ENCODE results near the gene SAC3D1. TPM values are rescaled to one million over a fixed set of nuclear protein-coding genes. Genes with fewer than 3 reads are reported as not detected.
"Not testable (repeated sequence)": the region's sequence is repeated elsewhere in the genome, so short reads cannot be mapped to it uniquely, and the experiment has no call there.

SAC3D1 gene
- total RNA-seq, result 17.0 and 17.5 TPM in 2 replicates

DNA sequence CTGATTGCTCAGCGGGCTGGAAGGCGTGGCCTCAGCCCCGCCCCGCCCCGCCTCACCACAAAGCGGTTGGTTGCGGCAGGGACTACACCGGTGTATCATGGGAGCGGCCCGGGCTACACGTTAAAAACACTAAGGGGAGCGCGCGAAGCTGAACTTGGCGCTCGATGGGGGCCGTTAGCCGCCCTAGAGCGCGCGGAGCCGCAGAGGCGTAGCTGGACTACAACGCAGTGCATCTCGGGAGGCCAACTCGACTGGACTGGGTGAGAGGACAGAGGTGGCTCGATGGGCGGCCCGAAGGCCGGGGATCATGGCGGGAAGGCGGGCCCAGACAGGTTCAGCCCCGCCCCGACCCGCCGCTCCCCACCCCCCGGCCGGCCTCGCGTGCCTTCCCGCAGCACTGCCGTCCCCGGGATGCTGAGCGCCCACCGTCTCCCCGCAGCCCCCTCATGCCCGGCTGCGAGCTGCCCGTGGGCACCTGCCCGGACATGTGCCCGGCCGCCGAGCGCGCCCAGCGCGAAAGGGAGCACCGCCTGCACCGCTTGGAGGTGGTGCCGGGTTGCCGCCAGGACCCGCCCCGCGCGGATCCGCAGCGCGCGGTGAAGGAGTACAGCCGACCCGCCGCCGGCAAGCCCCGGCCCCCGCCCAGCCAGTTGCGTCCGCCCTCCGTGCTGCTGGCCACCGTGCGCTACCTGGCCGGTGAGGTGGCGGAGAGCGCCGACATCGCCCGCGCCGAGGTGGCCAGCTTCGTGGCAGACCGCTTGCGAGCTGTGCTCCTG is at the start of gene SAC3D1:
SAC3D1 (plus strand) TSS at position 364 of the 776 bp plus-strand sequence; CDS start at position 447, 83 bp downstream.
- intact Hi-C loops (cut with micrococcal nuclease), result loop anchor here (1.0 to 2.0 kb wide), 11 partner anchors 14 to 530 kb away; partner anchors contain the start of genes ATG2A, CDCA5, EHD1 and PPP2R5B

DNA sequence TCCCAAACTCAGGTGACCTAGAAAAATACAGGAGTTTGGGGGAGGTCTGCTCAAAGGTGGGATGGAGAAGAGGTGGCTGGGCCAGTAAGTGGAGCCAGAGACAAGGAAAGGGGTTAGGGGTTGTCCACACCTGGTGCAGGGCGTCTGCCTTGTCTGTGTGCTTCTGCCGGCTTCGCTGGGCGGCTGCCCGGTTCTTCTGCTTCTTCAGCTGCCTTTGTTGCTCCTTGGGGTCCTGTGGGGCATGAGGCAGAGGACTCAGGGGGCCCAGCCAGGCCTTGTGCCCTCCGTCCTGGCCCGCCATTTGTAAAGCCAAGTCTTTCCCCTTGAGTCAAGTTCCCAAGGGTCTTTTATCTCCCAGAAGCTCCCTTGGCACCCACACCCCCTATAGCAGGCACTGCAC is 46.7 kb upstream of the SAC3D1 start:
- intact Hi-C loops (cut with micrococcal nuclease), result no loop called here

DNA sequence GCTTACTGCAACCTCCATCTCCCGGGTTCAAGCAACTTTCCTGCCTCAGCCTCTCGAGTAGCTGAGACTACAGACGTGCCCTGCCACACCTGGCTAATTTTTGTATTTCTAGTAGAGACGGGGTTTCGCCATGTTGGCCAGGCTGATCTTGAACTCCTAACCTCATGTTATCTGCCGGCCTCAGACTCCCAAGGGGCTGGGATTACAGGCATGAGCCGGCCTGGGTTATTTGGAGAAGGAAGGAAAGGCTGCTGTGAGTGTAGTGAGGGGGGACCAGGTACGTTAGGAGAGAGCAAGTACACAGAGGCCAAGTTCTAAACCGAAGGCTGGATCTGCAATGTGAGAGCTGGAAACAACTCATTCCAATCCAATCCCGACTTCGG is 44.7 kb upstream of the SAC3D1 start:
- intact Hi-C loops (cut with micrococcal nuclease), result loop anchor here (5.0 kb wide), 1 partner anchor 44 kb away; no protein-coding TSS in a partner anchor

DNA sequence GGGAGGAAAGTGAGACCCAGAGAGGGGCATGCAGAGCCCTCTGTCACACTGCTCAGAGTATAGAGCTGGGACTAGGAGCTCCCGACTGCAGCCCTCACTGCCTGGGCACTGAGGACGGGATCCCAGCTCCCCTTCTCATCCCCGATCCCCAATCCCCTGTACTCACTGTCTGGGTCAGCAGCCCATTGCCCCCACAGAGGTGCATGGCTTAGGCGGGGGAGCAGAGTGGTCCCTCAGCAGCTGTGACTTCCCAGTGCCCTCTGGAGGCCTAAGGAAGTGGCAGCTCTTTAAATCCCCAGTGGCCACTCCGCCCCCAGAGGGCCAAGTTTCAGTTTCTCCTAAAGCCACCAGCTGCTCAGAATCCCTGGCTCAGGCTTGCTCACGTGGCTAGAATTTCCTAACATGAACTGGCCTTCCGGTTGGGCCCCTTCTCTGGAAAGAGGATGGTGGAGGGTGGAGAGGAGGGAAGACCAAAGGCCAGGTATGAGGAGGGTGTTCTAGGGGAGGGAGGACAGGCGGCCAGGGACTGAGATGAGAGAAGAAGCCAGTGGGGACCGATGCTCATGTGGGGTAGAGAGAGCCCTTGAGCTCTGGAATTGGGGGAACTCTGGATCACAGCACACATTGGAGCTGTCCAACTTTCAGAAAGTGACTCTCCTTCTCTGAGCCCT is 44.2 kb upstream of the SAC3D1 start, which contains the start of gene BATF2:
BATF2 (minus strand) TSS at position 262 of the 671 bp plus-strand sequence; CDS start at position 205, 57 bp downstream.
- intact Hi-C loops (cut with micrococcal nuclease), result loop anchor here (5.0 kb wide), 1 partner anchor 45 kb away; no protein-coding TSS in a partner anchor

DNA sequence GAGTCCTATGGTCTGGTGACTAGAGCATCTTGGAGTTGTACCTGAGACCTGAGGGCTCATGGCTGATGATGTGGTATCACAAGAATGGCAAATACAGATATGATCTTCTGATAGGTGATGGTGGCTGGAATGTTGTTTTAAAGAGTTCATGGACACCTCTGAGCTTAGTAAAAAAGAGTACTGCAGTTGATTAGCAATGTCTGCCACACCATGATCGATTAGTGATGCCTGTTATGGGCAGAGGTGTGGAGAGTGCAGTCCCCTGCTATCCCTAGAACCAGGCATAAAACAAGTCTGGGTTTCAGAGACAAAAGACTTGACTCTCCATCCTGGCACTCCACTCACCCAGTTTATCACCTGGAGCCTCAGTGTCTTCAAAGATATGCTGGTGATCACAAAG is 42.9 kb upstream of the SAC3D1 start:
- intact Hi-C loops (cut with micrococcal nuclease), result loop anchor here (5.0 kb wide), 1 partner anchor 46 kb away; no protein-coding TSS in a partner anchor

DNA sequence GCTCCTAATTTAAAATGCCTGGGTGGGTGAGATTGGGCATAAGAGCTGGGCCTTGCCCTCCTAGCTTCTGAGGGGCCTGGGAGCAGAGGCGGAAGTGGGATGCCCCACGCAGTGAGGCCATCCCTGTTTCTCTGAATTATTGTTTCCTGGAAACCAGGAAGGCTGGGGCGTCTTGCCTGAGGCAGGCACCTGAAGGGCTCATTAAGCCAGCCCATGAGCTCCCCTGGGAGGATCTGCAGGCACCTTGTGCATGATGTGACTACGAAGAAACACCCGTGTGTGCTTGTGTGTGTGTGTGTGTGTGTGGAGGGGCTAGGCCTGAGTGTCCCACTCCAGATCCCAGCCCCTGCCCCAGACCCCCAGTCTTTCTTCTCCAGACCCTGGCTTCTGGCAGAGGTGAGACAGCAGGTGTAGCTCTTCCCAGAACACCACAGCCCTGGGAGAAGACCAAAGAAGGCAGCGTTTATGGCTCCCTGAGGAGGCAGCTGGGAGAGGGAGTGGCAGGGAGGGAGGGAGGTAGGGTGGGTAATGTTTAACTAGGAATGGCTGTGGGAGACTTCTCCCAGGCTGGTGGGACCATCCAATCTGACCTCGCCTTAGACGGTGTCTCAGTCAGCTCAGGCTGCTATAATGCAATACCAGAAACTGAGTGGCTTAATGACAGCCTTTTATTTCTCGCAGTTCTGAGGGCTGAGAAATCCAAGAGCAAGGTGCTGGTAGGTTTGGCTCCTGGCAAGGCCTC is 42.1 kb upstream of the SAC3D1 start:
- intact Hi-C loops (cut with micrococcal nuclease), result loop anchor here (5.0 kb wide), 1 partner anchor 47 kb away; no protein-coding TSS in a partner anchor

DNA sequence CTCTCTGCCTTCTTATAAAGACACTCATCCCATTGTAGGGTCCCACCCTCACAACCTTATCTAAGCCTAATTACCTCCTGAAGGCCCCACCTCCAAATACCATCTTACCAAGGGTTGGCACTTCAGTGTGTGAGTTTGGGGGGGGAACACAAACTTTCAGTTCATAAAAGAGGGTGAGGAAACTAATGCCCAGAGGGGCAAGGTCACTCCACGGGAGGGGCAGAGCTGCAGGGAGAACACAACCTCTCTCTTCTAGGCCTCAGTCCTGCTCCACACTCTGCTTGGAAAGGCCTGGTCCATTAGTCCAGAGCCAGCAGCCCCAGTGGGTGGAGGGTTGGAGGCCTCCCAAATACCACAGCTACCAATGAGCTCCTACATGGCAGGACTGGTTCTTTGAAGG is 41.5 kb upstream of the SAC3D1 start:
- intact Hi-C loops (cut with micrococcal nuclease), result loop anchor here (5.0 kb wide), 1 partner anchor 47 kb away; no protein-coding TSS in a partner anchor

DNA sequence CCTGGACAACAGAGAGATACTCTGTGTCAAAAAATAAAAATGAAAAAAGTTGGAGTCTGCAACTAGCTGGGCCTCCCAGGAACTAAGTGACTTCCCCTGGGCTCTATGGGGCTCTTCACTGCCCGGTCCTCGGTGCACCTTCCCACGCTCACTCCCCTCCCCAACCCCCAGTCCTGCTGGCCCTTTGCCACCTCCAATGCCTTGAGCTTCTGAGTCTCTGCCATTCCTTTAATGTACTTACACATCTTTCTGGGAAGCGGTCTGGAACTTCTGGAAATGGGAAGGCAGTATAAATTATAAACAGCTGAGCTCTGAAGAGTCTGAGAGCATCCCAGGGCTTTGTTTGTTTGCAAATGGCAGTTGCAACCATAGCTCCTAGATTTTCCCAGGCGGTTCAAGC is 38.3 kb upstream of the SAC3D1 start:
- intact Hi-C loops (cut with micrococcal nuclease), result no loop called here

DNA sequence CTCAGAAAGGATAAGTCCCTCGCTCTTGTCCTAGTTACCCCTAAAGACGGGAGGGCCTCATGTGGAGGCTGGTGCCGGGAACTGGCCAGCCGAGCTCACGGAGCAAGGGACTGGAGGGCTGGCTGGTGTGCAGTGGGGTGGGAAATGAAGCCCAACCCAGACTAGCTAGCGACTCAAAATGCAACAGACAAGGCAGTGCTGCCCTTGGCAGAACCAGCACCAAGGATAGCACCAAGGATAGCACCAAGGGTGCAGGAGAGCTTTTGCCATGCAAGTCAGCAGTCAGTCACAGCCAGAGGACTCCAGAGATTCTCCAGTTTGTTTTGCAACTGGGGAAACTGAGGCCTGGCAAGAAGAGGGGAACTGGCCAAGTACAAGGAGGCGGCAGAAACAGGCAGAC is 37.7 kb upstream of the SAC3D1 start:
- intact Hi-C loops (cut with micrococcal nuclease), result no loop called here

DNA sequence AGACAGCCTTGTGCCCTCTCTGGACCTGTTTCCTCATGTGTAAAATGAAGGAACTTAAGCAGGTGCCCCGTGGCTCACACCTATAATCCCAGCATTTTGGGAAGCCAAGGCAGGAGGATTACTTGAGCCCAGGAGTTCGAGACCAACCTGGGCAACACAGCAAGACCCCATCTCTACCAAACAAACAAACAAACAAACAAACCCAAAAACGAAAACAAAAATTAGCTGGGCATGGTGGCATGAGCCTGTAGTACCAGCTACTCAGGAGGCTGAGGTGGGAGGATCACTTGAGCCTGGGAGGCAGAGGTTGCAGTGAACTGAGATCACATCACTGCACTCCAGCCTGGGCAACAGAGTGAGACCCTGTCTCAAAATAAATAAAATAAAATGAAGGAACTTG is 37.0 kb upstream of the SAC3D1 start:
- intact Hi-C loops (cut with micrococcal nuclease), result not testable (repeated sequence)

DNA sequence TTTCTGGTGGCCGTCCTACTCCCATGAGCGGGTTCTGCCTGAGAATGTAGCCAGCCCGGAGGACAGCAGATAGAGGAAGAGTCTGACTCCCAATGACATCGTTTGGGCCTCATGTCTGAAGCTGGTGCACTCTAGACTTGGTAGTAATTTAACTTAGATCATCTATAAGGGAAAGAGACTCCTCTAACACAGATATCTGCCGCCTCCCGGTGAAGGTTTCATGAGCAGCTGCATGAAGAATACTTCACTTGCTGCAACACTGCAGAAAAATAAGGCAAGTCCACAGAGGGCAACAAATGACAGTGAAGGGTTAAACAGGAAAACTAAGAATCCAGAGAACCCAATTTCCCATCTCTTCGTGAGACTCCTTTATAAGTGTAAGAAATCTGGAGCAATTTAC is 33.0 kb upstream of the SAC3D1 start:
- intact Hi-C loops (cut with micrococcal nuclease), result no loop called here

DNA sequence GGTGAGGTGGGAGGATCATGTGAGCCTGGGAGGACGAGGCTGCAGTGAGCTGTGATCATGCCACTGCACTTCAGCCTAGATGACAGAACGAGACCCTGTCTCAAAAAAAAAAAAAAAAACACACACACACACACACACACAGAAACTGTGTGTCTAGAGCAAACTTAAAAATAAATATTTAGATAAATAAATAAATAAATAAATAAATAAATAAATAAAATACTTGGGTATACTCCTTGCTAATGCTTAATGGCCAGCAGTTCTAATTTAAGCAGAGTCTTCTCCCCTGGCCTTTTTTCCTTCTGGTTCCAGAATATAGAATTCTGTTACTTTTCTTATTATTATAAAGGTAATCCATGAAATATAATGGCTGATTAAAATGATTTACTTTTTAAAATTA is 32.1 kb upstream of the SAC3D1 start:
- intact Hi-C loops (cut with micrococcal nuclease), result no loop called here

DNA sequence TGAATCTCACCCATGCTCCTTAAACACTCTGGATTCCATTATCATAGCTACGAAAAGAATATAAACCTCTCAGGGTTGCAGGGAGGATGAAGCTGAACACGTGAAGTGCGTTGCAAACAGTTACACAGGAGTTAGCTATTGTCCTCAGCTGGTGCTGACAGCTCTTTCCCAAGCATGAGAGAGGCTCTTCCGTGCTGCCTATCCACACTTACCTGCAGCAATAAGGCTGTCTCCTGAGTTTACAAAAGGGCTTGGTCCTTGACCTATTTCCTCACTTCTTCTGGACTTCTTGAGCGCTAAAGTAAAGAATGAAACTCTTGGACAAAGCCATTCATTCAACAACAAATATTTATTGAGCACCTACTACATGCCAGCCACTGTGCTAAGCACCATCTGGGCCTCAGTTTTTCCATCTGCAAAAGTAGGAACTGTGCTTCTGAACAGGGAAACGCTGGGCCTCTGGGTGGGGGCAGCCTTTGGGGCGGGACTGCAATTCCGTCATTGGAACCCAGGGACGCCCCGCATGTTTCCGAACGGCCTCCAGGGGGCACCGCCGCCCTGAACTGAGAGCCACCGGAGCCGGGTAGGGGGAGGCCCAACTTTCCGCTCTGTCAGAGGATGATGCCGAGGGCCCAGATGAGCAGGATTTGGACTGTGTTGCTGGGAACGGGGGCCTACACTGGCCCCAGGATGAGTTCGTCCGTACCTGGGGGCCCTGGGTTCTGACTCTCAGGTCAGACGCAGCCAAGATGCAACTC is 27.7 kb upstream of the SAC3D1 start:
- intact Hi-C loops (cut with micrococcal nuclease), result loop anchor here (1.0 to 5.0 kb wide), 11 partner anchors 14 to 656 kb away; partner anchors contain the start of genes ATG2A, CDCA5, PPP2R5B and RPS6KA4

DNA sequence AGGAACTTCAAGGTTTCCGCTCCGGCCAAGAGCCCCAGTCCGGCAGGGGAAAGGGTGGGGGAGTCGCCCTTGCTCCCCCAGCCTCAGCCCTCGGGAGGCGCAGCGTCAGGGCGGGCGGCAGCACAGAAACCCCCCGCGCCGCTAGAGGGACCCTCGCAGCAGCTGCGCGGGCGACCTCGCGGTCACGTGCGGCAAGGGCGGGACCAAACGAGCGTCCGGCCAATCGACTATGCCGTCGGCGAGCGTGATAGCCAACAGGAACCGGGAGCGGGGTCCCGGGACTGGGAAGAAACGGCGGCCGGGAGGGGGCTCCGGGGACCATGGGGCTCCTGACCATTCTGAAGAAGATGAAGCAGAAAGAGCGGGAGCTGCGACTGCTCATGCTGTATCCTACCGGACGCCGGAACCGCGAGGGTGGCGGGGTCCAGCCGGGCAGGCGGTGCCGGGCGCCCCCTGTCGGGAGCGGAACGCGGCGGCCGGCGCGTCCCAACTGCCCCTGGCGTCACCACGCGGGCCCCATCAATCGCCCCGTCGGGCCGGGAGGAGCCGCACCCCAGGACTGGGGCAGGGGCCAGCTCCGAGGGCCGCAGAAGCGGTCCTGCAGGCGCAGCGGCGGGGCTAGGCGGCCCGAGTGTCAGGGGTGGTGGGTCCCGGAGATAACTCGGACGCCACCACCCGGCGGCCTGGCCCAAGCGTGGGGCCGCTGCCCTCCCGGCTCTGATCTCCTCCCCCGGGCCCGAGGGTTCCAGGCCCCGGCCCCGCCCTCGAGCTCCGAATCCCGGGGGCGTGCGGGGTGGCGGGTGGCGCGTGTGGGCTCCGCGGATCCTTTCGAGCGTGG is 26.9 kb upstream of the SAC3D1 start, which contains the start of gene ARL2:
ARL2 (plus strand) TSS at position 273 of the 838 bp plus-strand sequence; CDS start at position 321, 48 bp downstream.
- intact Hi-C loops (cut with micrococcal nuclease), result loop anchor here (1.0 to 5.0 kb wide), 12 partner anchors 13 to 657 kb away; partner anchors contain the start of genes ATG2A, CDCA5, FAU and MRPL49

DNA sequence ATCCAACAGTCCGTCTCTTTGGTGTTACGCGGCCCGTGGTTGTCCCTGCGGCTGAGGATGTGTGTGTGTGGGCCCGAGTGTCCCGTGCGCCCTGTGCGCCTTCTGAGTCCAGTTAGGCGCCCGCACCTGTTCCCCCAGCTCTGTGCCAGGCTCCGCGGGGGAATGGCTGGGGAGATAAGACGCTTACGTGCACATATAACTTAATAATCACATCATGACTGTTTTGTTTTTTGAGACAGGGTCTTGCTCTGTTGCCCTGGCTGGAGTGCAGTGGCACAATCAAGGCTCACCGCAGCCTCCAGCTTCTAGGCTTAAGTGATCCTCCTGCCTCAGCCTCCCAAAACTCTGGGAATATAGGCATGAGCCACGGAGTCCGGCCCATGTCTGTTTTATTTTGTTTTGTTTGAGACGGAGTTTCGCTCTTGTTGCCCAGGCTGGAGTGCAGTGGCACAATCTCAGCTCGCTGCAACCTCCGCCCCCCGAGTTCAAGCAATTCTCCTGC is 26.2 kb upstream of the SAC3D1 start:
- intact Hi-C loops (cut with micrococcal nuclease), result loop anchor here (1.0 to 5.0 kb wide), 2 partner anchors 108 to 657 kb away; partner anchors contain the start of genes FAU, MRPL49 and RPS6KA4

DNA sequence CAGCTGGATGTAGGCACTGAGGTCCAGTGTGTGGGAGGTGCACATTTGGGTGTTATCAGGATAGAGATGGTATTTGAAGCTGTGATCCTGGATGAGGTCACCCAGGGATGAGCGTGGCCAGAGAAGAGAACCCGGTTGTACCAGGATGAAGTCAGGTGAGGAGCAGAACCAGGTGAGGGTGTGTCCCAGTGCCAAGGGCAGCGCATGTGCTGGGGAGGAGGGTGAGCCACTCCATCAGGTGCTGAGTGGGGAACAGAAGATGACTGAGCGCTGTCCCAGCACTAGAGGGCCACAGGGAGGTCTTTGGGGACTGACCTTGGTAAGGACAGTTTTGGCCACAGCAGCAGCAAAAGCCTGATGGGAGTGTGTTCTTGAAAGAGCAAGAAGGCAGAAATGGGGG is 24.3 kb upstream of the SAC3D1 start:
- intact Hi-C loops (cut with micrococcal nuclease), result no loop called here

DNA sequence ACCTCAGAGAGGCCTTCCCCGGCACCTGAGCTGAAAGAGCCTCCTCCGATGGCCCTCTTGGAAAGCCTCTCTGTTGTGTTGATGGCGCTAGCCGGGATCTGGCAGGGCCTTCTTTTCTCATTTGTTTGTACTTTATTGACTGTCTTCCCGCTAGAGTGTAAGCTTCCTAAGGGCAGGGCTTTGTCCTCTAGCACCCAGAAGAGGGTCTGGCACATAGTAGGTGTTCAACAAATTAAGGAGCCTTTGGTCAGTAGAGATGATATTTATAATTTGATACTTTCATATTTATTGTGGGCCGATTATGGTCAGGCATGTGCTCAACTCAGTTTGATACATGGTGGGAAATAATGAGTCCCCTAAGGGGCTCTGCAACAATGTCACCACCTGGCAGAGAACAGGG is 23.1 kb upstream of the SAC3D1 start:
- intact Hi-C loops (cut with micrococcal nuclease), result no loop called here

DNA sequence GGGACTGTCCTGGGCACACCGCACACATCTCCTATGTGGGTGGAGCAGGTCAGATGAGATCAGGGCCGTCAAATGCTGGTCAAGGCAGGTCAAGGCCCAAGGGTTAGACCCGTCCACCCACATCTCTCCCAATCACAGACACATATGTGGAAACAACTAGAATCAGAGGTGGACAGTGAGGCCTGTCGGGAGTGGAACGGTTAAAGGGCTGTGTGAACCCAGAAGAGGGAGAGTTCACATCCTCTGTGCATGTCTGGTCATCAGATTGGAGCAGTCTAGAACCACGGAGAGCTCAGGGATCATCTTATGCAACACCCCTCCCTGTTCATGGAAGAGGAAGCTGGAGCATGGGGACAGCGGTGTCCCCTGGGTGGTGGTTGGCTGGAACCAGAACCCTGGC is 21.2 kb upstream of the SAC3D1 start:
- intact Hi-C loops (cut with micrococcal nuclease), result no loop called here

DNA sequence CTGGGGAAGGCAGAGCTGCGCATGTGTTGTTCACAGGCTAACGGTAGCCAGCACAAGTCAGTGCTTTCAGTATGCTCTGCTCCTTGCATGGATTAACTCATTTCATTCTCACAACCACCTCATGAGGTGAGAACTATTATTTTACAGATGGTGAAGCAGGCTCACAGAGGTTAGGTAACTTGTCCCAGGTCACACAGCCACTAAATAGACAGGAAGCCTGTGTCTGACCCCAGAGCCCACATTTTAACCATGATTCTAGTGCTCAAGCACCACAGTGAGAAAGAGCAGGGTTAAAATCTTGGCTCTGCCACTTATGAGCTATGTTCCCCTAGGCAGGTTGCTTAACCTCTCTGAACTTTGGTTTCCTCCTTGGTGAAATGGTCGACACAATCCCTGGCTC is 20.0 kb upstream of the SAC3D1 start:
- intact Hi-C loops (cut with micrococcal nuclease), result no loop called here

Data from T-helper 1 cell treated with Interleukin-12 subunit alpha and Interleukin-12 subunit beta and Interleukin-4 antibody, amounts not matched to agents 30 ng/mL and 1 ng/mL, for 36 hours (primary cell).